MM.1S (cell line): ENCODE data around the gene OR3A2.

Source experiments
- EZH2phosphoT487 ChIP-seq: fragments of 300-600 bp; sonication (generic); IDR thresholded peaks from 2 replicates; pipeline ENCODE4 v1.6.1; 2018; ENCODE audit warnings: antibody characterized with exemption, low read length
- TF ChIP-seq, protein P1 (sequence below): fragments of 300-600 bp; sonication (generic); IDR thresholded peaks from 2 replicates; pipeline ENCODE4 v1.5.1; 2016; ENCODE audit warnings: antibody characterized with exemption, low read length, mixed read lengths

DNA sequence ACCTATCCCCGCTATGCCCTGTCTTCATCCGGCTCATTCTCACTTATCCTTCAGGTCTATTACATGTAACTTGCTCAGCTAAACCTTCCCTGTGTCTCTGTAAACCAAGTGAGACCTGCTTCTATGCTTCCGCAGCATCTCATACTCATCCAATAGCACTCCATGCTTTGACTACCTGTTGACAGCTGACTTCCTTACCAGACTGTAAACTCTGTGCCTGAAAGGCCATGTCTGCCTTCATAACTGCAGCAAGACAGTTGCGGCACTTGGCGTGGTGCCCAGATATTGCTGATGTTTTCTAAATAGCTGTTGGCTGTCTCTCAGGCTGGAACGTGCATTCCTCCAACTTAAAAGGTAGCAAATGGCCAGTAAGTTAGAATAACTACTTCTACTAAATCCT is 13.9 kb upstream of the OR3A2 start:
- TF ChIP-seq, protein P1, sequence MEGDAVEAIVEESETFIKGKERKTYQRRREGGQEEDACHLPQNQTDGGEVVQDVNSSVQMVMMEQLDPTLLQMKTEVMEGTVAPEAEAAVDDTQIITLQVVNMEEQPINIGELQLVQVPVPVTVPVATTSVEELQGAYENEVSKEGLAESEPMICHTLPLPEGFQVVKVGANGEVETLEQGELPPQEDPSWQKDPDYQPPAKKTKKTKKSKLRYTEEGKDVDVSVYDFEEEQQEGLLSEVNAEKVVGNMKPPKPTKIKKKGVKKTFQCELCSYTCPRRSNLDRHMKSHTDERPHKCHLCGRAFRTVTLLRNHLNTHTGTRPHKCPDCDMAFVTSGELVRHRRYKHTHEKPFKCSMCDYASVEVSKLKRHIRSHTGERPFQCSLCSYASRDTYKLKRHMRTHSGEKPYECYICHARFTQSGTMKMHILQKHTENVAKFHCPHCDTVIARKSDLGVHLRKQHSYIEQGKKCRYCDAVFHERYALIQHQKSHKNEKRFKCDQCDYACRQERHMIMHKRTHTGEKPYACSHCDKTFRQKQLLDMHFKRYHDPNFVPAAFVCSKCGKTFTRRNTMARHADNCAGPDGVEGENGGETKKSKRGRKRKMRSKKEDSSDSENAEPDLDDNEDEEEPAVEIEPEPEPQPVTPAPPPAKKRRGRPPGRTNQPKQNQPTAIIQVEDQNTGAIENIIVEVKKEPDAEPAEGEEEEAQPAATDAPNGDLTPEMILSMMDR, result no peak
- TF ChIP-seq EZH2phosphoT487, result no peak
